GM18868 (cell line): ENCODE data around the gene KRTCAP2.
A peak's percentile ranks its signal among the peaks of the same experiment; 100 is the strongest.

Experiments
- ATAC-seq: cut with Tn5 transposase; IDR thresholded peaks from one replicate; pipeline ENCODE4 v1.9.1; 2021; ENCODE audit warnings: mild to moderate bottlenecking, moderate library complexity; ENCODE audit not compliant: unreplicated experiment

Gene KRTCAP2

DNA sequence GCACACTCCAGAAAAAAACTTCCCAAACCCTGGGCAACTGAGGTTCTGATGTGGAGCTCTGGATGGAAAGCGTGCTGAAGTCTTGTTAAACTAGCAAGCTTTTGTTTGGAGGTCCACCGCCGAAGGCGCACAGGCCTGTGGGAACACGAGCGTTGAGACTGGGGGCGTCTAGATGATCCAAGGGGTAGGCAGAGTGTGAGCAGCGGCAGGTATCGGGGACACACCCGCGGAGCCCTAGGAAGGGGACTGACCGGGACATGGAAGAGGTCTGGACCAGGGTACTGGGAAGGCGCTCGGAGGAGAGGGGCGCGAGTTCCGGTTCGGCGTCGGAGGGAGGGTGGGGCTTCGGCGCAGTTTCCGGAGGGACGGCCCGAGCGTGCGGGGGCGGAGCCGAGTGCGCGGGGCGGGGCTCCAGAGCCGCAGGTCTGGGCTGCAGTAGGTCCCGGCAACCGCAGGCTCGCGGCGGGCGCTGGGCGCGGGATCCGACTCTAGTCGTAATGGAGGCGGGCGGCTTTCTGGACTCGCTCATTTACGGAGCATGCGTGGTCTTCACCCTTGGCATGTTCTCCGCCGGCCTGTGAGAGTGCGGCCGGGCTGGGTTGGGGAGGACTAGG is 37.6 kb downstream of the KRTCAP2 start, which contains the start of gene SLC50A1:
TSS of gene SLC50A1 (plus strand) at position 438 of the 614 bp plus-strand sequence. CDS start at position 498, 60 bp downstream.
- peak; percentile 75 for ATAC-seq

- no peak for ATAC-seq
Measured at GRCh38 chr1:155134880-155135414, 38.2 kb downstream of the KRTCAP2 start.

DNA sequence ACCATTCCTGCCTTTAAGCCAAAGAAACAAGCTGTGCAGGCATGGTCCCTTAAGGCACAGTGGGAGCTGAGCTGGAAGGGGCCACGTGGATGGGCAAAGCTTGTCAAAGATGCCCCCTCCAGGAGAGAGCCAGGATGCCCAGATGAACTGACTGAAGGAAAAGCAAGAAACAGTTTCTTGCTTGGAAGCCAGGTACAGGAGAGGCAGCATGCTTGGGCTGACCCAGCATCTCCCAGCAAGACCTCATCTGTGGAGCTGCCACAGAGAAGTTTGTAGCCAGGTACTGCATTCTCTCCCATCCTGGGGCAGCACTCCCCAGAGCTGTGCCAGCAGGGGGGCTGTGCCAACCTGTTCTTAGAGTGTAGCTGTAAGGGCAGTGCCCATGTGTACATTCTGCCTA is 38.8 kb downstream of the KRTCAP2 start:
- no peak for ATAC-seq

DNA sequence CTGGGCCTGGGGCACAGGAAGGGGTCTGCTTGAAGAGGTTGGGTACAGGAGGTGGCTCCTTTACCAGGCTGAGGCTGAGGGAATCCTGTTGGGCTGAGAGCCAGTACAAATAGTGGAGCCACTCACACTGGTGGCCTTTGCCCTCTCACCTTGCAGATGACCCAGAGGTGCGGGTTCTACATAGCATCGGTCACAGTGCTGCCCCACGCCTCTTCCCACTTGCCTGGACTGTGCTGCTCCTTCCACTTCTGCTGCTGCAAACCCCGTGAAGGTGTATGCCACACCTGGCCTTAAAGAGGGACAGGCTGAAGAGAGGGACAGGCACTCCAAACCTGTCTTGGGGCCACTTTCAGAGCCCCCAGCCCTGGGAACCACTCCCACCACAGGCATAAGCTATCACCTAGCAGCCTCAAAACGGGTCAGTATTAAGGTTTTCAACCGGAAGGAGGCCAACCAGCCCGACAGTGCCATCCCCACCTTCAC is 39.3 kb downstream of the KRTCAP2 start:
- no peak for ATAC-seq

DNA sequence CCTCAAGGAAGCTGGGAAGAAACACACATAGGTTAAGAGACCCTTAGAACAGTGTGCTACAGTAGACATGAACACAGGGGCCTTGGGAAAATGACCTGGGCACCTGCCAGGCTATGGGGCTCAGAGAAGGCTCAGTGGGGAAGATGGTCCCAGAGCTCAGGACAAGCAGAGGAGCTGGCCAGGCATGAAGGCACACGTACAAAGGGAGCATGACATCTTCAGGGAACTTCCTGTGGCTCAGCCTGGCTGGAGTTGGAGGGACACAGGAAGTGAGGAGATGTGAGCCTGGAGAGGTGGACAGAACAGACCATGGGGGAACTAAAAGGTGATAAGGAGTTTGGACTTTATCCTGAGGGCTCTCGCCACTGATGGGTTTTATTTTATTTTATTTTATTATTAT is 41.2 kb downstream of the KRTCAP2 start:
- no peak for ATAC-seq

- ATAC-seq, result no peak
Measured at GRCh38 chr1:155131285-155131684, 41.8 kb downstream of the KRTCAP2 start.

DNA sequence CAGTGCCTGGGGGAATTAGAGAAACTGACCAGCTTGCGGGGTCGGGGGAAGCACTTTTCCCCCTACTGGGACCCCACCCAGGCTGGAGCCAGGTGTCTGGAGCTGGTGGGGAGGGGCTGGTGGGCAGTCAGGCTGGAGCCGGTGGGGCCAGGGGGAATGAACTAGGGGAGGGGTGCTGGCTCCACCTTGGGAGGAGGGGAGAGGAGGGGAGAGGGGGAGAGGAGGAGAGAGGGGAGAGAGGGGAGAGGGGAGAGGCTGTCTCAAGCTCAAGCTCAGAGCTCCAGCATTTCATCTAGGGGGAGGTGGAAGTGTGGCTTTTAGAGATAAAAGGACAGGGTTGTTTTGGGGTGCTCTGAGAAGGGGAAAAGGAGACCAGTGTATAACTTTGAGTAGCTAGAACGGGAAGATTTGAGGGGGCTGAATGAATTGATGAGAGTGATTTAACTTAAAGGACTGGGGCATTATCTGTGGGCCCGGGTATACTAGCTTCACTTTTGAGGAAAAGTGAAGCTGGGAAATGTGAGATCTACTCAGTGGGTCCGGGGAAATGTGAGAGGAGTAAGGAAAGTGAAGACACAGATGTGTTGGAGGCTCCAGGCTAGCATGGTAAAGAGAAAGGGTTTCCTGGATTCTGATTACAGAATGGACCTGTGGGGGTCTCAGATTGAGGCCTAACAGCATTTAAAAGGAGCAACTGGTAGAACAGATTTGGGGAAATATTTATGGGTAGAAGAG is 42.7 kb downstream of the KRTCAP2 start:
- ATAC-seq, result no peak

DNA sequence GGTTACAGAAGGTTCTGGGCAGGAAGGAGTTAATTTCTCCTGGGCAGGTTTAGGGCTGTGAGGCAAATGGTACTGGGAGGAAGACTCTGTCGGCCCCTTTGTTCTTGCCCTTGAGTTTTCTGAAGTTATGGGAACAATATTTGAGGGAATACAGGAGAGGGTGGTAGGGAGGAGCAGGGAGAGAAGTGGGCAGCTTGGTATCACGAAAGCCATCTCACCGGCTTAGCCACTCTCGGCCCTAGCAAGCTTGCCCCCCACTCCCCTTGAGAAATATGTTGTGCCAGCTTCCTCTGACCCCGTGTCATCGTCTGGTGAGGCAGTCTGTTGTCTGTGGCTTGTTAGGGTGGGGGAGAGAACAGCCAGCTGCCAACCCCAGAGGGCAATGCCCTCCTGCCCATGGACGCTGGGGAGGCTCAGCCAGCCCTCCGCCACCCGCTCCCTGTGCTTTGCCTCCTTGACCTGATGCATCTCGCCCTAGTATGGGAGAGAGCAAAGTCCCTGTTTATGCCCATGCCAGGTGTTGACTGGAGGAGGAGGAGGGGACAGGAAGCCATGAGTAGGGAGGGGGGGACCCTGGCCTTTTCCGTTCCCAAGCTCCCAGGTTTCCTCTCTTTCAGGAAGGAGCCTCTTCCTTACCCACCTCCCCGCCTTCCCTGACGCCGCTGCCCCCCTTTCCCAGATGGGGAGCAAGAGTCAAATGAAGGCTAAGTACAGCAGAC is 44.2 kb downstream of the KRTCAP2 start:
- no peak for ATAC-seq

GRCh38 chr1:155127967-155128754 is 44.9 kb downstream of the KRTCAP2 start:
- no peak for ATAC-seq

DNA sequence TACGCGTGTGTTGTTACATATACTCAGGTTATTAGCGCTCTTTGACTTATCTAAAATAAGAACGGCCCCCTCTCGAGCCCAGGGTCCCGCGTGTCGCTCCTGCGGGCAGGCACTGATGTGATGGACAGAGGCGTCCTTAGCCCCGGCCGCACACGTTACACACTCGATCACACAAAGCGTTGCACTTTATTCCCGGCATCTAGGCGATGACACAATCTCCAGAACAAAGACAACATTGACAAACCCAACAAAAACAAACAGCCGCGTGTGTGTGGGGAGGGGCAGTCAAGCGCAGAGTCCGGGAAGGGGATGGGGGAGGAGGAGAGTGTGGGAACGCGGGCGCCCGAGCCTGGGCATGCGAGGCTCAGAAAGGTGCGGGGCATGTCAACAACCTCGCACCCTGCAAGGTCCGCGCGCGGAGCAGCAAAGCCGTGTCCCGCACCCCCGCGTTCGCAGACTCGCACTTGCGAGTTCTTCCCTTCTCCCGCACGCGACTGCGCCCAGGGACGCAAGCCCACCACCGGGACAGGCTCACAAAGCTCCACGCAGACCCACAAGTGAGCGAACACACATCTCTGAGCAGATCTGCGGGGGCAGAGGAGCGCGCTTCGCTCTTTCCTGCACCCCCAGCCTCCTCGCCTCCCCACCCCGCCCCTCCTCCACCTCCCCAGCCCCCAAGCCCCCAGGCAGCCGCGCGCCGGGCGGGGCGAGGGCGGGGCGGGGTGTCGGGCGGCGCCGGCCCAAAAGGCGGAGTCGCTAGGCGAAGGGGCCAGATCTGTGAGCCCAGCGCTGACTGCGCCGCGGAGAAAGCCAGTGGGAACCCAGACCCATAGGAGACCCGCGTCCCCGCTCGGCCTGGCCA is 45.8 kb downstream of the KRTCAP2 start, which contains the start of gene EFNA1:
TSS of gene EFNA1 (plus strand) at position 772 of the 862 bp plus-strand sequence. CDS start 102 bp downstream, outside the sequence.
- peak; percentile 63 for ATAC-seq

- ATAC-seq, result no peak
Measured at GRCh38 chr1:155126556-155127104, 46.5 kb downstream of the KRTCAP2 start.

- no peak for ATAC-seq
Measured at GRCh38 chr1:155125946-155126555, 47.1 kb downstream of the KRTCAP2 start.

DNA sequence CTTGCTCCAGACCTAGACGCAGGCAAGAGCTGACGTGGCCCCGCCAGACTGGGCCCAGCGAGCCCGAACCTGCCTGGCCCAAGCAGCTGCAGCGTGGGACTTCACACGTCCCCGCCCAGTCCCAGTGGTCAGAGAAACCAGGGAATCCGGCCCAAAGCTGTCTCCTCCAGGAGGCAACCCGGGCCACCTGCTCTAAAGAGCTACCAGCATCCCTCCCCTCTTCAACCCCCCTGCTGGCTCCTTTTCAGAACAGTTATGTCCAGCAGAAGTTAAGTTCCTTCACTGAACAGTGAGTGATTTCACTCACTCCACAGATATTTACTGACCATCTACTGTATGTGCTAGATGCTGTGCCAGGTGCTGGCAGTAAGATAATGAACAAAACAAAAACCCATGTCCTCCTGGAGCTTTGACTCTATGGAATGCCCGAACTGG is 47.6 kb downstream of the KRTCAP2 start:
- no peak for ATAC-seq

DNA sequence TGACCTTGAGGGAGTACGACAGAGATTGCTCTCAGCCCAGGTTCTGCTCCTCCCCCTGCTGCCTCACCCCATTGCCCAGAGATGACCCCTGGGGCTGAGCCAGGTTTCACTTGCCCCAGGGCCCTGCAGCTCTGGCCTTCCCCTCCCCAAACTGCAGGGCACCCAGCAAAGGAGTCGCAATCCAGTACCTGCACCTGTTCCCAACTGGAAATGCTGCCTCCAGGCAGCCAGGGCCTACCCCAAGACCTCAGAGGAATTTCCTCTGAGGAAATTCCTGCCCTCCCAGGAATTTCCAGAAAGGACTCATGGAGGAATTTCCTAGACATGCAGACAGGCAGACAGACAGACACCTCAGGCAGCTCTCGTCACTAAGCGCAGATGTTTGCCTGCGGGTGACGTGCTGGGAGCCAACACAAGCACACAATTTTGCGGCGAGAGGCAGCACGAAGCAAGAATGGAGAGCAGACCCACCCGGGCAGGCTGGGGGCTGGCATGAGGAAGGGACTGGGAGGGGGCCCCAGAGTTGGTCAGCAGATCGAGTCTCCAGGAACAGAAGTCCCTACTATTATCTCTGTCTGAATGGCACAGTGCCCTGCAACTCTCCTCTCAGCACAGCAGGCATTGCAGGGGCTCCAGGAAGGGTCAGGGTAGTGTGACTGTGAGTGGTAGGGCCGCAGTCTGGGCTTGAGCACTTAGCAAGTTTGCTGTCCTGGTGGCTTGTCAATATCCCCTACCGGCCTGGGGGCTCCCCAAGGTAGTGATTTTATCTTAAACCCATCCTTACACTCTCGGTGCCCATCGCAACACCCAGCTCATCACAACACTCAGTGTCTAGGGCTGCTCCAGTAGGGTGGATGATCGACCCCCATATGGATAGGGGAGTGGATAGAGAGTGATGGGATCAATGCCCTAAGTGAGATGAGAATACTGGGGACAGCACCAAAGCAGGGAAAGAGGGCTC is 48.3 kb downstream of the KRTCAP2 start:
- no peak for ATAC-seq

GRCh38 chr1:155123801-155124200 is 49.3 kb downstream of the KRTCAP2 start:
- no peak for ATAC-seq

DNA sequence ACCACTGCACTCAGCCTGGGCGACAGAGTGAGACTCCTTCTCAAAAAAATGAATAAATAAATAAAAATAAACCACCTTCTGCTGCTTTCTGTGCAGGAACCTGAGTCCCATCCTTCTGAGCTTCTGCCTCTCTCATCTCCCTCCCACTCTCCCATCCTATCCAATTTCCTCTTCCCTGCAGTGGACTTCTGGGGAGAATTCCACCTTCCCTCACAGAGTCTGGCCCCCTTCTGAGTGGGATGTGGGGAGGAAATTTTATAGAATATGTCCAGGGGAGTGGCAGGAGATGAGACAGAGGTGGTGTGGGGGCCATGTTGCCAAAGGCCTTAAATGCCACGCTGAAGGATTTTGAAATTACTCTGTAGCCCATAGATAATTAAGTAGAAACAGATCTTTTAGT is 50.8 kb downstream of the KRTCAP2 start:
- ATAC-seq, result no peak

DNA sequence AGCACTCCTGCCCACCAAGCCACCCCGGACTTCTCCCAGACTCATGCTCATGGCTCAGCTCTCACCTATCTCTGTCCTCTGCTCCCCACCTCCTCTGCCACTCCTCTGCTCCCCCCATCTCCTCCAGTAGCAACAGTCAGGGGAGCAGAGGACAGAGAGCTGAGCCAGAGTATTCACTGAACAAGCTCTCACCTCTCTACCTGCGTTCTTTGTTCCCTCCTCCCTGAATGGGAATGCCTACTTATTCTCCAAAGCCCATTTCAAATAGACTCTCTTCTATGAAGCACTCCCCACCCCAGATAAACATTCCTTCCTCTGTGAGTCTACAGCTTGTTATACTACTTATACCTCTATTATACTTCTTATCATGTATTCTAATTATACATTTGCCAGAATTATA is 51.9 kb downstream of the KRTCAP2 start:
- ATAC-seq, result no peak

DNA sequence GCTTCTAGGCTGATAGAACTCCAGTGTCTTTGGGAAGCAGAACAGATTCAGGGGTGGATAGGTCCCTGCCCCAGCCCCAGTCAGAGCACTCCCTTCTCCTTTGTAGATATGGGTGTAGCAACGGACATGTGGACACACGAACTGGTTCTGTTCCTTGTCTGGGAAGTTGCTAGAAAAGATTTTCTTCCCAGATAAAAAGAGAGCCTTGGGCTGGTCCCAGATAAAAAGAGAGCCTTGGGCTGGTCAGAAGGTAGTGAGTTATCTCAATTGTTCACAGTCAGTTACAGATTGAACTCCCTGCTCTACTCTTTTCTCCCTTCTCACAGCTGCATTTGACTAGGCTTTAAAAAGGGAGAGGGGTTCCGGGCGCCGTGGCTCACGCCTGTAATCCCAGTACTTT is 52.9 kb downstream of the KRTCAP2 start:
- no peak for ATAC-seq
